HG03066 (cell line): ENCODE results near the gene EN2.
A peak's percentile ranks its signal among the peaks of the same experiment; 100 is the strongest.

ENCODE experiments used
- ATAC-seq: cut with Tn5 transposase; IDR thresholded peaks from one replicate; pipeline ENCODE4 v1.9.1; 2021; ENCODE audit warnings: low read depth; ENCODE audit not compliant: unreplicated experiment

The EN2 gene

DNA sequence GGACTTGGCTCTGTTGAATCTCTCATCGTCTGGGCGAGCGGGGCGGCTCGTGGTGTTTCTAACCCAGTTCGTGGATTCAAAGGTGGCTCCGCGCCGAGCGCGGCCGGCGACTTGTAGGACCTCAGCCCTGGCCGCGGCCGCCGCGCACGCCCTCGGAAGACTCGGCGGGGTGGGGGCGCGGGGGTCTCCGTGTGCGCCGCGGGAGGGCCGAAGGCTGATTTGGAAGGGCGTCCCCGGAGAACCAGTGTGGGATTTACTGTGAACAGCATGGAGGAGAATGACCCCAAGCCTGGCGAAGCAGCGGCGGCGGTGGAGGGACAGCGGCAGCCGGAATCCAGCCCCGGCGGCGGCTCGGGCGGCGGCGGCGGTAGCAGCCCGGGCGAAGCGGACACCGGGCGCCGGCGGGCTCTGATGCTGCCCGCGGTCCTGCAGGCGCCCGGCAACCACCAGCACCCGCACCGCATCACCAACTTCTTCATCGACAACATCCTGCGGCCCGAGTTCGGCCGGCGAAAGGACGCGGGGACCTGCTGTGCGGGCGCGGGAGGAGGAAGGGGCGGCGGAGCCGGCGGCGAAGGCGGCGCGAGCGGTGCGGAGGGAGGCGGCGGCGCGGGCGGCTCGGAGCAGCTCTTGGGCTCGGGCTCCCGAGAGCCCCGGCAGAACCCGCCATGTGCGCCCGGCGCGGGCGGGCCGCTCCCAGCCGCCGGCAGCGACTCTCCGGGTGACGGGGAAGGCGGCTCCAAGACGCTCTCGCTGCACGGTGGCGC lies at the start of gene EN2:
EN2 (plus strand) TSS at position 19 of the 767 bp plus-strand sequence; CDS start at position 268, 249 bp downstream.
- ATAC-seq = no peak

DNA sequence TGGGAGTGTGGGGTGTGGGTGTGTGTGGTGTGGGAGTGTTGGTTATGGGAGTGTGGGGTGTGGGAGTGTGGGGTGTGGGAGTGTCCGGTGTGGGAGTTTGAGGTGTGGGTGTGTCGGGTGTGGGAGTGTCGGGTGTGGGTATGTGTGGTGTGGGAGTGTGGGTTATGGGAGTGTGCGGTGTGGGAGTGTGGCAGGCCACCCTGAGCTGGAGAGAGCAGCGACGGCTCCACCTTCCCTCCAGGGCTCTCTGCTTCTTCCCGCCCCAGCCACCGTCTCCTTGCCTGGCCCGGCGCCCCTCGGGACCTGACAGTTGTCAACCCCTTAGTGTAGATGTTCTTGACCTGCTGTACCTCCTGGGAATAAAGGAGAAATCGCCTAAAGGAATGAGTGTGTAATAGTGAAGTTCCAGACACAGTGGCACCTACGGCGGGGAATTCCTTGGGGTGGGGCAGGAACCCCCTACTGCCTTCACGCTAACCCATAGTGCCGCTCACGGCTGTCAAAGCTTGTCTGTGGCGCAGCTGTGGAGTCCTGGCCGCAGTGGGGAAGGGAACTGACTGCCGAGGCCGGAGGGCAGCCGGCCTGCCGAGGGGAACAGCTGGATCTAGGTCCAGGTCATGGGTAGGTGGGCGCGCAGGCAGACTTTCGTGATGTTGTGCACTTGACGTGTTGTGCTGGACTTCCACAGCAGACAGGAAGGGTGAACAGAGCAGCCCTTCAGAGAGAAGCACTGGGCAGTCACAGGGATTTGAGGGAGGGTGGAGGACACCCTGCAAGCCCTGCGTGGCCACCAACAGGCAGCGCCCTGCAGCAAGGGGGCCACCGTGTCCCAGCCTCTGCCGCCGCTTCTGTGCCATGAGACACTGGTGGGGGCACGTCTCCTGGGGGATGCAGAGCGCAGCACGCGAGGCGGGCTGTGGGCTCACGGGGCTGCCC lies 49.0 kb upstream of the EN2 start:
- ATAC-seq = no peak

DNA sequence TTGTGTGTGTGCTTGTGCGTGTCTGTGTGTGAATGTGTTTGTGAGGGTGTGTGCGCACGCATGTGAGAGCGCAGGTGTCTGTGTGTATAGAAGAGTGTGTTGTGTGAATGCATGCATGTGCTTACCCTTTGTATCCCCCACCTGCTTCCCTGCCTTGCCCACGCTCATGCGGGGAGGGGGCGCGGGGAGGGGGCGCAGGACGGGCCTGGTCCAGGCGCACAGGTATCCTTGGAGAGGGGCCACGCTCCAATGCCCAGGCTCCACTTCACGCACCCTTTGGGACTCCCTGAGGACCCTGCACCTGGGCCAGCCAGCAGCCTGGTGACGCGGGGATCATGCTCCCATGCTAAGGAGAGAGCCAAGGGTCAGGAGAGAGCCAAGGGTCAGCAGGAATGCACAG lies 47.9 kb upstream of the EN2 start:
- no peak for ATAC-seq

DNA sequence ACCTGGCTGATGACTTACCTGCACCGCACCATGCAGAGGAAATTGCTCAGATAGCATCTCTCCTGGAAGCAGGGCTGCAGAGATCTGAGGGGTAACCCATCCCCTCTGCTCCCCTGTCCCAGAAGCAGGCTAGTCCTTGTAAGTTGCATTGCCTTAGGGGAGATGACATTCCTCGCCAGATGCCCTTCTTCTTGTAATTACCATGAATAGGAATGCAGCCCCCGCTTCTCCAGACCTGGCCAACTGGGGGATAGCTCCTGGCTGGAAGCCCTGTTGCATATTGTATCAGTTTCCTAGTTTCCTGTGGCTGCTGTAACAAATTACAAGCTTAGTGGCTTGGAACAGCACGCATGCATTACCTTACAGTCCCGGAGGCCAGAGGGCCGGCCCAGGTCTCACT lies 47.5 kb upstream of the EN2 start:
- ATAC-seq = no peak

- no peak for ATAC-seq
Observed at GRCh38 chr7:155411718-155412415, 46.1 kb upstream of the EN2 start.

DNA sequence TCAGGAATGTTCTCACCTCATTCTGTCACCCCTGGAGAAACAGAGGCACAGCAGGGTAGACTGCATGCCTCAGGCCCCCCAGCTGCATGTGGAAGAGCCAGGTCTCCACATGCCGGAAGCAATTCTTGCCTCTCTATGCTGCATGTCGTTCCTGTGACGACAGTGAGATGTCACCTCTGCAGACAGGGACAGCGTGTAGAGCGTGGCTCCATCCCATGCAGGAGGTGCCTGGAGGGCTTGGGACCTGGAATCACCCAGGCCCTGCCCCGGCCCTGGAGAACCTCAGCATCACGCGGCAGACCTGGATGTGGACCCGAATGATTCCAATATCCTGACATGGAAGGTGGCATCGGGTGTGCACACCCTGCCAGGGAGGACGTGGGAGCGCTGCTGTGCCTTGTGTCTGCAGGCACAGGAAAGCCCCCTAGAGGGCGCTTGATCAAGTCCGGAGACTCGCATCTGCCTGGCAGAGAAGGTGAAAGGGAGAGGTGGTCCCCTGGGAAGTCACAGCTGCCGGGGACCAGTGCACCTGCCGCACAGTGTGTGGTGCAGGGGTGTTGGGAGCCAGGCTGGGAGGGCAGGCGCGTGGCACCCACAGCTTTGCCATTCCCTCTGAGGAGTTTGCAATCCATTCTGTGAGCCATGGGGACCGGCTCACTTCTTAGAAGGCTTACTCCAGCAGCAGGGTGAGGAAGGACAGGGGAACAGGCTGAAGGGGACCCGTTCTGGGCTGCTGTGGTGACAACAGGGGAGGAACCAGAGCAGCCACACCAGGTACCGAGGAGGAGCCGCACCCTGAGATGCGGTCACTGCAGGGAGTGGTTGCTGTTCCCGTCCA lies 45.3 kb upstream of the EN2 start:
- ATAC-seq = peak; percentile 78

GRCh38 chr7:155414547-155415492 lies 43.1 kb upstream of the EN2 start:
- no peak for ATAC-seq

DNA sequence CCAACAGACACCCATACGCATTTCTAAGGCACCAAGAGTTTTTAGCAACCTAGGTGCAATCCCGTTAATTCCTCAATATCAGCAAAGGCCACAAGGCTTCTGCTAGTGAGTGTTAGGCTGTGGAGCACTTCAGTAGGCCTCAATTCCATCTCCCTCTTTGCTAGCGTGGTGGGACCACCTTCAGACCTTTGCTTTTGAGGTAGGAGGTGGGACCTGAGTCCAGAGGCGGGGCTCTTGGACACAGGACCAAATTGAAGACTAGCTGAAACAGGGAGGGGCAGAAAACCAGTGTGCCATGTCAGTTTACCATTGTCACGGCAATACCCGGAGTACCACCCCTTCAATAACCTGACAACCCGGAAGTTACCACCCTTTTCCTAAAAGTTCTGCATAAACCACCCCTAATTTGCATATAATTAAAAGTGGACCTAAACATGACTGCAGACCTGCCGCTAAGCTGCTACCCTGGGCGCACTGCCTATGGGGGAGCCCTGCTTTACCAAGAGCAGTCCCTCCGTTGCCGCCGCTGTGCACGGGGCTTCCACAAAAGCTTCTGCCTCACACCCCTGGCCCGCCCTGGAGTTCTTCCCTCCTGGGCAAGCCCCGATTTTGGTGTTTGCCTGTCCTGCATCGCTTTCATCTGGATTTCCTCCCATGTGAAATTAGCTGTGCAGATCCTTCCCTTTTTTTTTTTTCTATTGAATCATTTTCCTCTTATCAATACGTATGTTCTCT lies 41.1 kb upstream of the EN2 start:
- no peak for ATAC-seq

DNA sequence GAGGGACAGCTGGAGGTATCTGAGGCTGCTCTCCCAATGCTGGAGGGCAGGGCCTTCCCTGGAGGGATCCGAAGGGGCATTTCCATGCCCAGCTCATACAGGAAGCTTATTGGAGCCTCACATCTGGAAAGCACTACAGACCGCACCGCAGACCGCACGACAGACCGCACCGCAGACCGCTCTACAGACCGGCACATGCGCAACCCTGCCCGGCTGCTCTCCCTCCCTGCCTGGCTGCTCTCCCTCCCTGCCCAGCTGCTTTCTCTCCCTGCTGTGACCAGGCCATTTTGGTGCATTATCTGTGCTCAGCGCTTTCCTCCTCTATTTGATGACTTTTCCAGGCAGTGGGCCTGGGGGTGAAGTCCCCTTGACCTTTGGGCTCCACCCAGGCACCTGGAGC lies 39.6 kb upstream of the EN2 start:
- no peak for ATAC-seq

- ATAC-seq = no peak
Observed at GRCh38 chr7:155418941-155419755, 38.8 kb upstream of the EN2 start.

DNA sequence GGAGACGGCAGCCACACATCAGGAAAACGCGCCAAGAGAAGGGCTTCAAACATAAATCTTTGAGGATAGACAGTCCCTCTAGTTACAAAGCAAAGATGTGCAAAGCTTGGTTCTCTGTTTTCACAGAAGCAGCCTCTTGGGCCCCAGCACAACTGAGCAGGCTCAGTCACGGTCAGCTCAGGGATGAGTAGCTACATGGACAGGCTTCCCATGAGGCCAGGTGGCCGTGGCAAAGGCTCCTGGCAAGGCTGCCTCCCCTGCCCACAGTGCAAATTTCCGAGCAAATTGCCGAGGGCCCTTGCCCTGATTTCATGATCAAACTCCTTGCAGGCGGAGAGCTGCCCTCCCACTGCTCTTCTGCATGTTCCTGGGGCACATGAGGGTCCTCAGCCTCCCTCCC lies 37.8 kb upstream of the EN2 start:
- no peak for ATAC-seq

- ATAC-seq = no peak
Observed at GRCh38 chr7:155422151-155422550, 35.8 kb upstream of the EN2 start.

- ATAC-seq = no peak
Observed at GRCh38 chr7:155422599-155423336, 35.2 kb upstream of the EN2 start.

GRCh38 chr7:155423337-155424285 lies 34.3 kb upstream of the EN2 start:
- ATAC-seq = no peak

- no peak for ATAC-seq
Observed at GRCh38 chr7:155424301-155425010, 33.5 kb upstream of the EN2 start.
